Heart left ventricle (tissue), 13 donors: Measurements from ENCODE around the gene APC.

ENCODE experiments used
- POLR2A ChIP-seq, 2 donors: fragments of 450-650 bp; IDR thresholded peaks; one replicate each; pipeline ENCODE4 v1.6.1; 2017; ENCODE audit warnings: antibody characterized with exemption in 2 of 2, mild to moderate bottlenecking in 2 of 2, moderate library complexity in 2 of 2
- TF ChIP-seq, protein P1 (sequence below), 12 donors: fragments of 200-600 bp; sonication (generic) in 4 of 12; IDR thresholded peaks; one replicate each; pipeline versions ENCODE4 v1.5.0 to v1.8.0; 2018 to 2022; ENCODE audit warnings: antibody characterized with exemption in 12 of 12, mild to moderate bottlenecking in 5 of 12
- donor health status: ischemic (EF 13 %, LVEDD 7.1; RV severe dilation, severe dysfunction).
- donor health status: DM: no; HTN: yes; CAD: no.
- donor health status: DM: no; HTN: no; CAD: no.
- donor health status: ischemic (EF 25% LVEDD 6.9; RV normal size, moderate dysfunction).
- donor health status: ischemic (EF 25% LVEDD 5.7; RV mildly dilated, moderate dysfunction).
- donor health status: ischemic (EF 35%, LVEDD 5.7; RV mildly dilated, moderate dysfunction).
- donor health status: nonischemic (EF 11% LVEDD 7.7; RV severe dilation, severe dysfunction).
- donor health status: DM: yes; HTN: yes; CAD: no.
- donor health status: PGD.
- donor health status: ischemic (EF 29% LVEDD 5.4; RV normal size, mild dysfunction).
- donor health status: nonischemic (EF 23%, LVEDD 6.1; RV moderate dilation, normal function).

DNA sequence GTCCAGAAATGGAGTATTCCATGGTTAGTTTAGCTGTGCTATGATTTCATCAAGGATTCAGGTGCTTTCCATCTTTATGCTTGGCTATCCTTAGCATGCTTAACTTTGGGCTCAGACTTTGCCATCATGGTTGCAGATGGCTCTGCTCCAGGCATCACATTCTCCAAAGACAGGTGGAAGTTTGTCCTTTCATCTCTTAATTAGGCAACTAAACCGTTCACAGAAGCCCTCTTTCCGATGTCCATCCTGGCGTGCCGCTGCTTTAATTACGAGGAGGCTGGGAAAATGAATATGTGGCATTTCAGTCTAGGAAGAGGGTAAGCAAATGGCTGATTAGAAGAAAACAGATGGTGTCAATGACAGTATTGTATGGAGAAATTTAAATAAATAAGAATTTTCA, 24.5 kb upstream of the APC start:
- no peak for TF ChIP-seq POLR2A (IDR thresholded peaks at IDR 0.05)
- TF ChIP-seq, protein P1, sequence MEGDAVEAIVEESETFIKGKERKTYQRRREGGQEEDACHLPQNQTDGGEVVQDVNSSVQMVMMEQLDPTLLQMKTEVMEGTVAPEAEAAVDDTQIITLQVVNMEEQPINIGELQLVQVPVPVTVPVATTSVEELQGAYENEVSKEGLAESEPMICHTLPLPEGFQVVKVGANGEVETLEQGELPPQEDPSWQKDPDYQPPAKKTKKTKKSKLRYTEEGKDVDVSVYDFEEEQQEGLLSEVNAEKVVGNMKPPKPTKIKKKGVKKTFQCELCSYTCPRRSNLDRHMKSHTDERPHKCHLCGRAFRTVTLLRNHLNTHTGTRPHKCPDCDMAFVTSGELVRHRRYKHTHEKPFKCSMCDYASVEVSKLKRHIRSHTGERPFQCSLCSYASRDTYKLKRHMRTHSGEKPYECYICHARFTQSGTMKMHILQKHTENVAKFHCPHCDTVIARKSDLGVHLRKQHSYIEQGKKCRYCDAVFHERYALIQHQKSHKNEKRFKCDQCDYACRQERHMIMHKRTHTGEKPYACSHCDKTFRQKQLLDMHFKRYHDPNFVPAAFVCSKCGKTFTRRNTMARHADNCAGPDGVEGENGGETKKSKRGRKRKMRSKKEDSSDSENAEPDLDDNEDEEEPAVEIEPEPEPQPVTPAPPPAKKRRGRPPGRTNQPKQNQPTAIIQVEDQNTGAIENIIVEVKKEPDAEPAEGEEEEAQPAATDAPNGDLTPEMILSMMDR (IDR thresholded peaks at IDR 0.05): no peak
